Brain microvascular endothelial cell (primary cell): ENCODE results near the gene SLC24A3.

Experiments
- DNase-seq: peaks from one replicate; pipeline ENCODE4 v3.0.0-alpha.2; 2020
- H3K27ac ChIP-seq: fragments of 250-450 bp; sonication (Bioruptor Pico); 2 replicates; pipeline ENCODE4 v1.5.1; 2020; ENCODE audit warnings: mild to moderate bottlenecking, moderate library complexity
- H3K27me3 ChIP-seq: fragments of 250-450 bp; sonication (Bioruptor Pico); replicated peaks from 2 replicates; pipeline ENCODE4 v1.5.1; 2020; ENCODE audit warnings: mild to moderate bottlenecking
- H3K36me3 ChIP-seq: fragments of 250-450 bp; sonication (Bioruptor Pico); replicated peaks from 2 replicates; pipeline ENCODE4 v1.5.1; 2020; ENCODE audit warnings: mild to moderate bottlenecking
- H3K4me3 ChIP-seq: 2 replicates; pipeline ENCODE4 v1.5.1; 2011; ENCODE audit warnings: low read depth, mild to moderate bottlenecking, control low read depth, low read length, moderate library complexity
- CTCF ChIP-seq: IDR thresholded peaks from 2 replicates; pipeline ENCODE4 v1.5.1; 2011; ENCODE audit warnings: low read depth, mild to moderate bottlenecking, moderate library complexity, low read length, control low read depth, inconsistent platforms; ENCODE audit errors: missing control alignments
- in situ Hi-C: cut with HindIII; loops from 2 replicates; pipeline ENCODE4 v1.10.0; 2017; ENCODE audit warnings: low sequenced_read_pairs, low pct_ligation_motif_present

The SLC24A3 gene

DNA sequence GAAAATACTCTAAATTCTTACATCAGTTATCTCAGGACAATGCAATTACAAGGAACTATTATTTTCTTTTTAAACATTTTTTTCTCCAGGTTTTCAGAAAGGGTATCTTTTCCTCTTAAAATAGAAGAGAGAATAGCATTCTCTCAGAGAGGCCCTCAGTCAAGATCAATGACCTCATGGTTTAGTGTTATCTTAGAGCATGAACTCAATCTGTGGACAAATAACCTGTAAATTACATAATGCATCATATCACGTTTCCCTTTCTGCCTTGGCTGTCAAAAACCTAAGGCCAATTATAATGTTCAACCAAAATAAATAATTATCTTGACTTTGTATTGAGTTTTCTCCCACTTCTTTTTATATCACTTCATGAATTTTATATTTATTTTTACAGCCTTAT is 202.2 kb downstream of the SLC24A3 start:
- no peak overlapping the region for H3K4me3 ChIP-seq
- H3K27ac ChIP-seq: no peak overlapping the region
- no peak for TF ChIP-seq CTCF
- H3K27me3 ChIP-seq: no peaks in the 10 kb centered on the region
- DNase-seq: no peak
- no peaks in the 10 kb centered on the region for H3K36me3 ChIP-seq
- in situ Hi-C loops: no loop called here

- no peak for DNase-seq
- in situ Hi-C loops: no loop called here
- TF ChIP-seq CTCF: no peak
- no peaks in the 10 kb centered on the region for H3K36me3 ChIP-seq
- no peak overlapping the region for H3K27ac ChIP-seq
- H3K4me3 ChIP-seq: no peak overlapping the region
- no peaks in the 10 kb centered on the region for H3K27me3 ChIP-seq
These were observed 203.3 kb downstream of the SLC24A3 start for GRCh38 chr20:19415786-19416185.

DNA sequence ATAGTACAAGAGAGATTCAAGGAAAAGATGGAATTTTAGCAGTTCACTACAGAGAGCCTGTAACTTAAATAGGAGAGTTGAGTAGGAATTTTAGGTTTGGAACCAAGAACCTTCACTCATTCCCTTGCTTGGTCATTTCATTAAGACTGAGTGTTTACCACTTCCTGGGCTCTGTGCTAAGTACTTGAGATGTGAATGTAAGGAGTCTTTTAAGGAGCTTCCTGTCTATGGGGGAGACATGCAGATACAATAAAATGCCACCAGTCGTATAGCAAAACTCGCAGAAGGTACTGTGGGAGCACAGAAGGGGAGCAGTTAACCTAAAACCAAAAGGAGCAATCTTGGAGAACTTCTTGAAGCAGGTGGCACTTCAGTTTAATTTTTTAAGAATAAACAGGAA is 204.2 kb downstream of the SLC24A3 start:
- no peak for DNase-seq
- in situ Hi-C loops: no loop called here

DNA sequence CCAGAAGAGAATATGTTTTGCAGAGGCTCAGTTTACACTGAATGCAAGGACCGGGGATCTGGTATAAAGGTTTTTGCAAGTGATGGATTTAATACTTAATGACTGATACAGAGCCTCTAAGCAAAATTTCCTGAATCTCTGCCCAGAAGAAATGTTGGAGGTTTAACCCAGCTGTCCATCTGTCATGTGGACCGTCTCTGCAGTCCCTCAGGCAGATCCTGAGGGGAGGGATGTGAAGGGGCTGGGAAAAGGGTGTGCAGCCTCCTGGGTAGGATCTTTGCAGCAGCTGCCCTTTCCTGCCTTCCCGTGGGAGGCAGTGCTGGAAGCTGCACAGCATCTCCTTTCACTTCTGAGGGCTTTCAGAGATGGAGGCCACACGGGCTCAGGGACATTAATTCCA is 207.0 kb downstream of the SLC24A3 start:
- TF ChIP-seq CTCF: no peak
- no peak for DNase-seq
- no peaks in the 10 kb centered on the region for H3K27me3 ChIP-seq
- H3K4me3 ChIP-seq: no peak overlapping the region
- in situ Hi-C loops: no loop called here
- H3K36me3 ChIP-seq: no peaks in the 10 kb centered on the region
- no peak overlapping the region for H3K27ac ChIP-seq

More for the DNA sequence above, 204.2 kb downstream of the SLC24A3 start:
- TF ChIP-seq CTCF: no peak
- Histone ChIP-seq H3K36me3 (no peaks in the 10 kb centered on the region), H3K27ac (no peak overlapping the region), H3K27me3 (no peaks in the 10 kb centered on the region), H3K4me3 (no peak overlapping the region)

- DNase-seq: no peak
- in situ Hi-C loops: no loop called here
- no peak for TF ChIP-seq CTCF
- no peaks in the 10 kb centered on the region for H3K27me3 ChIP-seq
- H3K4me3 ChIP-seq: no peak overlapping the region
- H3K36me3 ChIP-seq: no peaks in the 10 kb centered on the region
- no peak overlapping the region for H3K27ac ChIP-seq
These were observed 210.9 kb downstream of the SLC24A3 start for GRCh38 chr20:19423097-19423899.
